ENCODE measurements around the gene CCDC182.

The CCDC182 gene

DNA sequence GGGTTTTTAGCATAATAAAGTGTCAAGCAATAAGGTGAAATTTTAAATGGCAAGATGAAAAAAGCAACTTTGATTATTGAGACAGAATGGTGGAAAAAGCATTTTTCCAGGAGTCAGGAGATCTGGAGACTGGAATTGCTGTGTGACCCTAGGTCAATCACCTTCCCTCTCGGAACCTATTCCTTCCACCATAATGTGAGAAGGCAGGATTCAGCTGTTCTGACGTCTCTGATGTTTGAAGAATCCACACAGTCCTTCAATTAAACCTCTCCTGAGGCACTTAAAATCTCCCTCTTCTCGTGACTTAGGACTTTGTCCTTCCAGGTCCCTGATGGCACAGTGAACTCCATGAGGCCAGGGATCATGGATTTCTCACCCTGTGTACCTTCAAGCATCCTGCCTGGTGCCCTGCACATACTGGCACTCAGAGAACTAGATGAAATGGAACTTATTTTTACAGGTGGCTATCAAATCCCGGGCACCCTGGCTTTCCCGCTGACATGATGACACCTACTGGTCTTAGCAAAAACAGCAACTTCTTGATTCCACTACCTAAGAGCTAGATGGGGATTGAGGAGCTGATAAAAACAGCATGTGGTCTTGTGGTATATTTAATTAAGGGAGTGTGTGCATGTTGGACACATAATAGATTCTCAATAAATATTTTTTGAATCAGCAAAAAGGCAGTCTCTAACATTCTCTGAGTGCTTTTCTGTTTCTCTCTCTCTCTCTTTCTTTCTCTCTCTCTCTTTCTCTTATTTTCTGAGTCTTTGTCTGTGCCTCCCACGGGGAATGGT, 2.3 kb upstream of the CCDC182 start:
- DNase-seq (ENCODE audit: low spot score): peak; percentile 71
- TF ChIP-seq CTCF (IDR thresholded peaks at IDR 0.05; ENCODE audit: borderline replicate concordance, control extremely low read depth, extremely low read depth, insufficient read depth, missing control alignments): peak; percentile 63
- in situ Hi-C loops (cut with MboI; ENCODE audit: low sequenced_read_pairs, unreplicated experiment): loop anchor here (5.0 to 10.0 kb wide), 2 partner anchors 505 to 623 kb away; no protein-coding TSS in a partner anchor

DNA sequence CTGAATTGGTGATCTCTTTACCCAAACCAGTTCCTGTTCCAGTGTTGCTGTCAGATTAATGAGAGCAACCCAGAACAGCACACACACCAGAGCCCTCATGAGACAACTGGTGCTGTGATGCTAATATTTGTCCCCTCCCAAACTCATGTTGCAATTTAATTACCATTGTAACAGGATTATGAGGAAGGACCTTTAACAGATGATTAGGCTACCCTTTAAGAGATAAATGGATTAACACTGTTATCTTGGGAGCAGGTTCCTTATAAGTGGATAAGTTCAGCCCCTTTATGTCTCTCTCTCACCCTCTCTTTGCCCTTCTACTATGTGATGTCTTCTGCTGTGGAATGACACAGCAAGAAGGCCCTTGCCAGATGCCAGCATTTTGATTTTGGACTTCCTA, 1.1 kb upstream of the CCDC182 start:
- no peak for TF ChIP-seq CTCF (IDR thresholded peaks at IDR 0.05; ENCODE audit: borderline replicate concordance, control extremely low read depth, extremely low read depth, insufficient read depth, missing control alignments)
- in situ Hi-C loops (cut with MboI; ENCODE audit: low sequenced_read_pairs, unreplicated experiment): loop anchor here (5.0 to 10.0 kb wide), 2 partner anchors 504 to 621 kb away; no protein-coding TSS in a partner anchor
- DNase-seq (ENCODE audit: low spot score): no peak

DNA sequence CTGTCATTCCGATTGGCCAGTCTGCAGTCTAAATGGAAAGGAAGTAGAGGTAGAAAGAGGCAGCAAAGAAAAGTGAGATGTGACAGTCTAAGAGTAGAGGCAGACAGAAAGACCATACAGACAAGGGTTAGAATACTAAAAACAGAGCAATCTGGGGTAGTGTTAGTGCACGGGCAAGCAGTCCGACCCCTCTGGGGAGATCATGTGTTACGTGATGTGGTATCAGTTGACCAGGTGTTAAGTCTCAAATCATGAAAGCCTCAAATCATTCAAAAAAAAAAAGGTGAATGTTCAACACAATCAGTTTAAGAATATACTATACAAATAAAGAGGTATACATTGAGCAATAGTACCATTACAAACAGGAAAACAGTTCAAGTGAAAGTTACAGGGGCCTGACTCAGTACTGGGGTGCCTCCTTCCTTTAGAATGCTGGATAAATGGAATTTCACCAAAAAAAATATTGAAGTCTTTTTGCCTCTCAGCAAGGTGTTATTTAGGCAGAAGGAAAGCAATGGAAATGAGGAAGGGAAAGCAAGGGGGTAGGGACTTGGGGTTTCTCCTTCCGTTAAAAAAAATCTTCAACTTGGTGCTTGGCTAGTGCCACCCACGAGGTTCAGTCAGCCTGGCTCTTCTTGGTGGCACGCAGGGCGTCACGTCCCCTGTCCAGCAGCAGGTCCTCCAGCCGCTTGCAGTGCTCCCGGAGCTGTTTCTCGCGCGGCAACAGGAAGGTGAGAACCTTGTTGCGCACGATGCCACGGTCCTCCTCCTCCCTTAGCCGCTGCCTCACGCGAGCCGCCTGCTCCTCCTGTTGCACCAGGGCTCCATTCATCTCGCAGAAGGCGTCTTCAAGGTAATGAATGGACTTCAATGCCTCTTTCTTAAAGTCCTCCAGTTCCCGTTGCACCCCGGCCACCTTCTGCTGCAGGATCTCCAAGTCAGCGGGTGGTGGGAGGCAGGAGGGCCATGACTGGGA, 616 bp downstream of the CCDC182 start:
- no peak for DNase-seq (ENCODE audit: low spot score)
- TF ChIP-seq CTCF (IDR thresholded peaks at IDR 0.05; ENCODE audit: borderline replicate concordance, control extremely low read depth, extremely low read depth, insufficient read depth, missing control alignments): no peak
- in situ Hi-C loops (cut with MboI; ENCODE audit: low sequenced_read_pairs, unreplicated experiment): loop anchor here (5.0 to 10.0 kb wide), 2 partner anchors 502 to 620 kb away; no protein-coding TSS in a partner anchor

- TF ChIP-seq CTCF (IDR thresholded peaks at IDR 0.05; ENCODE audit: borderline replicate concordance, control extremely low read depth, extremely low read depth, insufficient read depth, missing control alignments): no peak
- in situ Hi-C loops (cut with MboI; ENCODE audit: low sequenced_read_pairs, unreplicated experiment): loop anchor here (10.0 kb wide), 1 partner anchor 615 kb away; no protein-coding TSS in a partner anchor
- DNase-seq (ENCODE audit: low spot score): no peak
These were observed 4.9 kb downstream of the CCDC182 start for GRCh38 chr17:57740235-57740528.

- peak; percentile 47 for TF ChIP-seq CTCF (IDR thresholded peaks at IDR 0.05; ENCODE audit: borderline replicate concordance, control extremely low read depth, extremely low read depth, insufficient read depth, missing control alignments)
- peak; percentile 56 for DNase-seq (ENCODE audit: low spot score)
- in situ Hi-C loops (cut with MboI; ENCODE audit: low sequenced_read_pairs, unreplicated experiment): loop anchor here (10.0 kb wide), 1 partner anchor 615 kb away; no protein-coding TSS in a partner anchor
These were observed 5.5 kb downstream of the CCDC182 start for GRCh38 chr17:57739402-57740234.
